Kidney (tissue), 14 donors: ENCODE results near the gene CRIM1. TPM values are rescaled to one million over a fixed set of nuclear protein-coding genes. Genes with fewer than 3 reads are reported as not detected.

Experiments
- DNase-seq, 5 donors: peaks; one replicate each; pipeline ENCODE4 v3.0.0-alpha.2; 2013 to 2020
- FAIRE-seq: peaks from 2 replicates; lab custom pipeline; 2012; peaks lifted over from hg19 to GRCh38; lab: Jason Lieb, UNC
- H3K27ac ChIP-seq, 2 donors: one replicate each; pipeline ENCODE4 v1.7.0; 2013; ENCODE audit warnings: low read depth in 2 of 2, low read length in 2 of 2, inconsistent platforms in 1 of 2
- H3K27me3 ChIP-seq: one replicate; pipeline ENCODE4 v1.7.1; 2013; ENCODE audit warnings: low read length, inconsistent platforms; ENCODE audit not compliant: control insufficient read depth, insufficient read depth
- H3K36me3 ChIP-seq, 3 donors: one replicate each; pipeline versions ENCODE4 v1.7.0 to v1.7.1; 2013; ENCODE audit warnings: low read length in 3 of 3, control low read depth in 1 of 3, inconsistent platforms in 1 of 3; ENCODE audit not compliant: insufficient read depth in 3 of 3, control insufficient read depth in 2 of 3
- H3K4me1 ChIP-seq, 3 donors: one replicate each; pipeline versions ENCODE4 v1.7.0 to v1.7.1; 2013; ENCODE audit warnings: low read length in 3 of 3, inconsistent platforms in 1 of 3, low read depth in 1 of 3; ENCODE audit not compliant: control insufficient read depth in 2 of 3, insufficient read depth in 2 of 3
- H3K4me3 ChIP-seq, 3 donors: one replicate each; pipeline versions ENCODE4 v1.7.0 to v1.8.1; 2013; ENCODE audit warnings: low read length in 3 of 3, control low read depth in 1 of 3, inconsistent platforms in 1 of 3
- H3K9ac ChIP-seq, 3 donors: one replicate each; pipeline versions ENCODE4 v1.7.0 to v1.7.1; 2013; ENCODE audit warnings: low read length in 3 of 3, control low read depth in 1 of 3, inconsistent platforms in 1 of 3
- H3K9me3 ChIP-seq, 3 donors: one replicate each; pipeline versions ENCODE4 v1.7.0 to v1.7.1; 2013; ENCODE audit warnings: low read length in 3 of 3, control low read depth in 1 of 3, inconsistent platforms in 1 of 3; ENCODE audit not compliant: control insufficient read depth in 2 of 3, insufficient read depth in 1 of 3
- intact Hi-C: fragments of 100-400 bp; cut with DNase I; formaldehyde crosslinking; loops from one replicate; pipeline ENCODE4 v1.11.1; 2022
- polyA plus RNA-seq: library from polyadenylated mRNA; stranded (reverse); fragments of 350-450 nt; fragmentation: Illumina TruSeq; extraction: RNeasy Lipid Tissue Mini Kit (QIAGEN cat#74804); gene quantifications from one replicate; pipeline ENCODE4 v1.2.3, GENCODE V29; 2014; ENCODE audit warnings: low read depth, low replicate concordance; ENCODE audit not compliant: insufficient read depth
- total RNA-seq: library from RNA; stranded (reverse); fragmentation: NEBNext Ultra II Directional; extraction: Animal tissue kit (Norgen Biotek cat#: 25700); gene quantifications from one replicate; pipeline ENCODE4 v1.2.1, GENCODE V29; 2021
- TF ChIP-seq, protein P1 (sequence below): IDR thresholded peaks from 3 replicates; pipeline ENCODE4 v1.5.1; 2012; ENCODE audit warnings: mild to moderate bottlenecking, moderate library complexity, borderline replicate concordance; ENCODE audit not compliant: insufficient read depth; ENCODE audit errors: extremely low read depth
- donor health status: control.
- donor health status: control.
- donor health status: control.
- donor health status: control.
- donor health status: control.
- donor health status: DM: yes; HTN: yes; CAD: no.
- donor health status: Normal renal cell carcinoma (clear cell type).

CRIM1 gene
- total and polyA plus RNA-seq, 2 donors from 2014 or later, result 47.2 to 154 TPM

DNA sequence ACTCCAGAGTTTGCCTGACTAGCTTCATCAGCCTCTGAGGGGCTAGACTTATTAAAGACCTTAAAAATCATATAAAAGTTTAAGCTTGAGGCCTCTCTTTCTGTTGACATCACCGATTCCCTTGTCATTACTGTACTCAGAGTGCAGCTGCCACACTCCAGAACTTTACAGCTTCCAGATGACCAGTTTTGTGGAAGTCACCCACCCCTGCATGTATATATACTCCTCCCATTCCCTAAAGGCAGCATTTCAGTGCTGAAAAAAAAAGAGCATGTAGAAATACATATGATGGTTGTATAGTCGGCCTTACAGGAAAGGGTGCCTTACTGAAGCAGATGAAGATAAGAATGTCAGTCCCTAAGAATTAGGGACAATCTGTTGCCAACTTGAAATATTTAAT, 125.1 kb downstream of the CRIM1 start:
- FAIRE-seq, result no peak
- H3K4me3 ChIP-seq, result no peak overlapping the region
- intact Hi-C loops, result no loop called here
- H3K36me3 ChIP-seq, result peaks cover 2 to 39% (median 25%) of the 10 kb centered on the region in 3 donors
- no peak for DNase-seq
- TF ChIP-seq, protein P1, sequence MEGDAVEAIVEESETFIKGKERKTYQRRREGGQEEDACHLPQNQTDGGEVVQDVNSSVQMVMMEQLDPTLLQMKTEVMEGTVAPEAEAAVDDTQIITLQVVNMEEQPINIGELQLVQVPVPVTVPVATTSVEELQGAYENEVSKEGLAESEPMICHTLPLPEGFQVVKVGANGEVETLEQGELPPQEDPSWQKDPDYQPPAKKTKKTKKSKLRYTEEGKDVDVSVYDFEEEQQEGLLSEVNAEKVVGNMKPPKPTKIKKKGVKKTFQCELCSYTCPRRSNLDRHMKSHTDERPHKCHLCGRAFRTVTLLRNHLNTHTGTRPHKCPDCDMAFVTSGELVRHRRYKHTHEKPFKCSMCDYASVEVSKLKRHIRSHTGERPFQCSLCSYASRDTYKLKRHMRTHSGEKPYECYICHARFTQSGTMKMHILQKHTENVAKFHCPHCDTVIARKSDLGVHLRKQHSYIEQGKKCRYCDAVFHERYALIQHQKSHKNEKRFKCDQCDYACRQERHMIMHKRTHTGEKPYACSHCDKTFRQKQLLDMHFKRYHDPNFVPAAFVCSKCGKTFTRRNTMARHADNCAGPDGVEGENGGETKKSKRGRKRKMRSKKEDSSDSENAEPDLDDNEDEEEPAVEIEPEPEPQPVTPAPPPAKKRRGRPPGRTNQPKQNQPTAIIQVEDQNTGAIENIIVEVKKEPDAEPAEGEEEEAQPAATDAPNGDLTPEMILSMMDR, result no peak
- H3K9me3 ChIP-seq, result peaks cover 0 to 5% (median 2%) of the 10 kb centered on the region in 3 donors
- H3K27me3 ChIP-seq, result no peaks in the 10 kb centered on the region
- H3K27ac ChIP-seq, result no peak overlapping the region
- no peak overlapping the region for H3K9ac ChIP-seq
- H3K4me1 ChIP-seq, result peaks cover 0 to 18% (median 11%) of the 10 kb centered on the region in 3 donors

DNA sequence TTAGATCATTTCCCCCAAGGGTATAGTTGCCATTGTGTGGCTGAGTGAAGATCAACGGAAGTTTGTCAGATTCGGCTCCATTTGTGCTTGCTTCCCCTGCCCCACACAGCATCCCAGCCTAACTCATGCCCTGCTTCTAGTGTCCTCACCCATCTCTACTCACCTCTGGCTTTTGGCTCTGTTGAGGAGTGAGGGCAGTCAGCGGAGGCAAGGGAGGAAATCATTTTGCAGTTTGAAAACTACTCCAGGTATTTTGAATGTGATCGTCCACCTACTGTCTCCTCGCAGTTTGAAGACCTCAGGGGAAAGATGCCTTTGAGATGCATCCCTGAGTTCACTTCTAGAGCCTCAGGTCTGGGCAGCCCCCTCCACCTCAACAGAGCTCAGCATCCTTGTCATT, 126.1 kb downstream of the CRIM1 start:
- Histone ChIP-seq H3K9me3 (no peaks in the 10 kb centered on the region), H3K4me1 (peaks cover 4 to 26% (median 11%) of the 10 kb centered on the region in 3 donors), H3K27ac (no peak overlapping the region), H3K4me3 (no peak overlapping the region), H3K27me3 (no peaks in the 10 kb centered on the region), H3K36me3 (peaks cover 2 to 38% (median 25%) of the 10 kb centered on the region in 3 donors), H3K9ac (no peak overlapping the region)
- no peak for FAIRE-seq
- DNase-seq, result no peak
- intact Hi-C loops, result no loop called here
- TF ChIP-seq, protein P1, result no peak

DNA sequence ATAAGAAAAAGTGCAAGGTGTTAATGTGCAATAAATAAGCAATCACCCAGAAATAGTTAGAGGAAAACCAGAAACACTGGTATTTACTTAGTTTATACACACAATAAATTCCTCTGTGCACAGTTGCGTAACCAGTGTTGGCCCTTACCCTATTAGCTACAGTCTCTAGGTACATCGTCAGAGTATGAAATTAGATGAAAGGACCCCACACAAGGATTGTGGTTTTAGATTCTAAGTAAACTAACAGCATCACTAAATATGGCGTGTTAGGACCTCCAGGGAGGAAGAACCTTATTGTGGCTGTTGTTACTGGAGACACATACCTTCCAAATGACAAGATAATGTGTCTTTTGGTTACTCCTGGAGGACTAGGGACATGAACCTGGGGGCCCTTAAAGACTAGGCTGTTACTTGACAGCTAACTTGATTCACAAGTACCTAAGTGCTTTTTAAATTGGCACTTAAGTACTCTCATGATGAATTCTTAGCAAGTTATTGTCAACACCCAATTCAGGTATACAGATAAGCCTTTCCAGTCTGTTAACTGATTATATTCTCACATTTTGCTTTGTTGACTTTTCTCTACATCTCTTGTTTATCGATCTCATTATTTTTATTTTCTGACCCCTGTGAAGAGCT, 127.1 kb downstream of the CRIM1 start:
- Histone ChIP-seq H3K27me3 (no peaks in the 10 kb centered on the region), H3K4me1 (peaks cover 4 to 33% (median 11%) of the 10 kb centered on the region in 3 donors), H3K27ac (no peak overlapping the region), H3K9me3 (no peaks in the 10 kb centered on the region), H3K36me3 (peaks cover 2 to 29% (median 17%) of the 10 kb centered on the region in 3 donors), H3K9ac (no peak overlapping the region), H3K4me3 (no peak overlapping the region)
- DNase-seq (peak in 2 of 5 donors; percentile 44 to 50), FAIRE-seq (no peak)
- intact Hi-C loops, result no loop called here
- TF ChIP-seq, protein P1, result no peak

DNA sequence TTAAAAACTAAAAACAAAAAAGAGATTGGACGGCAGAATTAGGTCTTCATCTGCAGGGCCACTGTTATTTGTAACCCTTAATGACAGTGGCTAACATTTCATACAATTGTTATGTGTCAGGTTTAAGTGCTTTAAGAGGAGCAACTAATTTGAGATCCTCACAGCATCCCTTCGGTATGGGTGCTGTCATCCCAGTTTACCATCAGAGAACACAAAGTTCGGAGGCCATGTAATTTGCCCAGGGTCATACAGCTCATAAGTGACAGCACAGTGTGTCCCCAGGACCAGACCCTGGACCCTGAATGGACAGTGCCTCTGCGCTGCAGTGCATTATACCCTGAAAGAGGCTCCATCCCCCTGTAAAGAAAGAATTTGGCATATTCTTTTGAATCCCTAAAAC, 127.7 kb downstream of the CRIM1 start:
- intact Hi-C loops, result no loop called here
- no peaks in the 10 kb centered on the region for H3K27me3 ChIP-seq
- H3K4me1 ChIP-seq, result peaks cover 4 to 33% (median 11%) of the 10 kb centered on the region in 3 donors
- DNase-seq (no peak), FAIRE-seq (no peak)
- H3K27ac ChIP-seq, result no peak overlapping the region
- H3K9me3 ChIP-seq, result no peaks in the 10 kb centered on the region
- no peak overlapping the region for H3K9ac ChIP-seq
- H3K4me3 ChIP-seq, result no peak overlapping the region
- TF ChIP-seq, protein P1, result no peak
- peaks cover 2 to 29% (median 17%) of the 10 kb centered on the region in 3 donors for H3K36me3 ChIP-seq
